ENCODE data around the gene CSNK1G1.
"Not testable (repeated sequence)": the region's sequence is repeated elsewhere in the genome, so short reads cannot be mapped to it uniquely, and the experiment has no call there.

DNA sequence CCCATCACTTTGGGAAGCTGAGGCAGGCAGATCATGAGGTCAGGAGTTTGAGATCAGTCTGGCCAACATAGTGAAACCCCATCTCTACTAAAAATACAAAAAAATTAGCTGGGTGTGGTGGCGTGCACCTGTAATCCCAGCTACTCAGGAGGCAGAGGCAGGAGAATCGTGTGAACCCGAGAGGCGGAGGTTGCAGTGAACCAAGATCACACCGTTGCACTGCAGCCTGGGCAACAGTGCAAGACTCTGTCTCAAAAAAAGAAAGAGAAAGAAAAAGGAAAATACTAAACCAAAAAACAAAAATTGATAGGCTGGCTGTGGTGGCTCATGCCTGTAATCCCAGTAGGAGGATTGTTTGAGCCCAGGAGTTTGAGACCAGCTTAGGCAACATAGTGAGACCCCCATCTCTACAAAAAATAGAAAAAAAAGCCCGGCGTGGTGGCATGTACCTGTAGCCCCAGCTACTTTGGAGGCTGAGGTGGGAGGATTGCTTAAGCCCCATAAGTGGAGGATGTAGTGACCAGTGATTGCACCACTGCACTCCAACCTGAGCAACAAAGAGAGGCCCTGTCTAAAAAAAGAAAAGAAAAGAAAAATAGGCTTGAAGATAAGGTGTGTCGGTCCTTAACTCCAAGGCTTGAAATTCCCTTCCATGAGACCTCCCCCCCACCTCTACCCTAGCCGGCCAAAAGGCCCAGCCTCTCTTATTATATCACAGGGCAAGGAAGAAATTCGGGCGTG is 24.3 kb upstream of the CSNK1G1 start:
- TF ChIP-seq CTCF (IDR thresholded peaks at IDR 0.05; ENCODE audit: low read depth, low read length); EZH2phosphoT487 (IDR thresholded peaks at IDR 0.05; ENCODE audit: low read depth): not testable (repeated sequence)

Measured in OCI-LY3 (cell line).